Osteoblast (primary cell): ENCODE data around the gene KRTAP10-11. TPM values are rescaled to one million over a fixed set of nuclear protein-coding genes. Genes with fewer than 3 reads are reported as not detected.
"Not testable (repeated sequence)": the region's sequence is repeated elsewhere in the genome, so short reads cannot be mapped to it uniquely, and the experiment has no call there.

Experiments
- DNase-seq: peaks from one replicate; pipeline ENCODE4 v3.0.0; 2011; ENCODE audit warnings: low spot score, mixed read lengths; ENCODE audit not compliant: insufficient read length; ENCODE audit errors: missing footprints
- H2AFZ ChIP-seq: 2 replicates; pipeline ENCODE4 v1.6.0; 2011; ENCODE audit warnings: mild to moderate bottlenecking, low read length
- H3K27ac ChIP-seq: 2 replicates; pipeline ENCODE4 v1.5.1; 2011; ENCODE audit warnings: mild to moderate bottlenecking, low read depth, low read length, moderate library complexity
- H3K27me3 ChIP-seq: 2 replicates; pipeline ENCODE4 v1.6.0; 2012; ENCODE audit warnings: mild to moderate bottlenecking, control low read depth, inconsistent platforms, low read length, moderate library complexity; ENCODE audit not compliant: insufficient read depth
- H3K36me3 ChIP-seq: 2 replicates; pipeline ENCODE4 v1.5.1; 2011; ENCODE audit warnings: mild to moderate bottlenecking, low read length, control low read depth, moderate library complexity; ENCODE audit not compliant: insufficient read depth
- H3K4me1 ChIP-seq: 2 replicates; pipeline ENCODE4 v1.5.1; 2011; ENCODE audit warnings: mild to moderate bottlenecking, low read length, control low read depth, moderate library complexity; ENCODE audit not compliant: insufficient read depth
- H3K4me2 ChIP-seq: 2 replicates; pipeline ENCODE4 v1.6.0; 2011; ENCODE audit warnings: mild to moderate bottlenecking, low read length; ENCODE audit not compliant: insufficient read depth
- H3K4me3 ChIP-seq: fragments of 200-600 bp; sonication (generic); 3 replicates; pipeline ENCODE4 v1.5.1; 2012; ENCODE audit warnings: mild to moderate bottlenecking, low read length, inconsistent platforms; ENCODE audit not compliant: insufficient read depth
- H3K79me2 ChIP-seq: 2 replicates; pipeline ENCODE4 v1.6.0; 2012; ENCODE audit warnings: mild to moderate bottlenecking, low read length, control low read depth, inconsistent platforms; ENCODE audit not compliant: insufficient read depth
- H3K9me3 ChIP-seq: 2 replicates; pipeline ENCODE4 v1.5.1; 2011; ENCODE audit warnings: low read depth, low read length, control low read depth
- H4K20me1 ChIP-seq: 2 replicates; pipeline ENCODE4 v1.6.0; 2012; ENCODE audit warnings: mild to moderate bottlenecking, low read length, control low read depth; ENCODE audit not compliant: insufficient read depth
- CTCF ChIP-seq: IDR thresholded peaks from 2 replicates; pipeline ENCODE4 v1.5.1; 2011; ENCODE audit warnings: mild to moderate bottlenecking, low read depth, low read length, moderate library complexity; ENCODE audit errors: extremely low read depth
- total RNA-seq: library from RNA; depleted of rRNA; stranded (reverse); fragments of >200 nt; gene quantifications from 2 replicates; pipeline ENCODE4 v1.2.3, GENCODE V29; 2012

KRTAP10-11 gene
- total RNA-seq, 1 donor, result not detected

GRCh38 chr21:44623575-44623974, 22.6 kb upstream of the KRTAP10-11 start:
- Histone ChIP-seq H3K36me3 (no peaks in the 10 kb centered on the region), H3K4me1 (no peaks in the 10 kb centered on the region), H3K79me2 (no peaks in the 10 kb centered on the region), H3K4me2 (no peak overlapping the region), H2AFZ (no peak overlapping the region), H3K4me3 (no peak overlapping the region), H3K27ac (no peak overlapping the region), H4K20me1 (no peaks in the 10 kb centered on the region), H3K27me3 (no peaks in the 10 kb centered on the region), H3K9me3 (no peaks in the 10 kb centered on the region)
- TF ChIP-seq CTCF, result no peak
- DNase-seq, result no peak

GRCh38 chr21:44625756-44626155, 20.5 kb upstream of the KRTAP10-11 start:
- Histone ChIP-seq H3K9me3 (no peaks in the 10 kb centered on the region), H3K4me3 (no peak overlapping the region), H2AFZ (no peak overlapping the region), H3K79me2 (no peaks in the 10 kb centered on the region), H3K27me3 (no peaks in the 10 kb centered on the region), H3K4me1 (no peaks in the 10 kb centered on the region), H3K27ac (no peak overlapping the region), H3K4me2 (no peak overlapping the region), H3K36me3 (no peaks in the 10 kb centered on the region), H4K20me1 (no peaks in the 10 kb centered on the region)
- DNase-seq, result no peak
- TF ChIP-seq CTCF, result no peak

GRCh38 chr21:44626262-44626661, 20.0 kb upstream of the KRTAP10-11 start:
- TF ChIP-seq CTCF, result no peak
- H3K4me3 ChIP-seq, result no peak overlapping the region
- H3K27me3 ChIP-seq, result no peaks in the 10 kb centered on the region
- no peaks in the 10 kb centered on the region for H3K36me3 ChIP-seq
- H2AFZ ChIP-seq, result no peak overlapping the region
- no peaks in the 10 kb centered on the region for H4K20me1 ChIP-seq
- H3K9me3 ChIP-seq, result no peaks in the 10 kb centered on the region
- H3K4me1 ChIP-seq, result no peaks in the 10 kb centered on the region
- H3K79me2 ChIP-seq, result no peaks in the 10 kb centered on the region
- no peak for DNase-seq
- no peak overlapping the region for H3K4me2 ChIP-seq
- no peak overlapping the region for H3K27ac ChIP-seq

GRCh38 chr21:44626673-44627143, 19.5 kb upstream of the KRTAP10-11 start, which contains the start of gene KRTAP10-9:
KRTAP10-9 (plus strand) TSS chr21:44627093; CDS start chr21:44627172, 79 bp downstream.
- no peaks in the 10 kb centered on the region for H3K27me3 ChIP-seq
- no peaks in the 10 kb centered on the region for H3K9me3 ChIP-seq
- no peaks in the 10 kb centered on the region for H3K36me3 ChIP-seq
- no peak within 1 kb of the TSS for H3K4me3 ChIP-seq
- H3K4me2 ChIP-seq, result no peak within 1 kb of the TSS
- no peak within 1 kb of the TSS for H3K27ac ChIP-seq
- H3K79me2 ChIP-seq, result no peaks in the 10 kb centered on the region
- no peak for DNase-seq
- TF ChIP-seq CTCF, result no peak
- H4K20me1 ChIP-seq, result no peaks in the 10 kb centered on the region
- no peaks in the 10 kb centered on the region for H3K4me1 ChIP-seq
- no peak within 1 kb of the TSS for H2AFZ ChIP-seq

GRCh38 chr21:44627181-44627822, 18.9 kb upstream of the KRTAP10-11 start:
- not testable (repeated sequence) for H3K4me3 ChIP-seq, DNase-seq, H3K27ac ChIP-seq, H2AFZ ChIP-seq, H4K20me1 ChIP-seq, H3K36me3 ChIP-seq, H3K27me3 ChIP-seq, H3K79me2 ChIP-seq, H3K9me3 ChIP-seq, H3K4me2 ChIP-seq, H3K4me1 ChIP-seq

GRCh38 chr21:44627831-44628233, 18.4 kb upstream of the KRTAP10-11 start:
- not testable (repeated sequence) for H3K36me3 ChIP-seq, H3K4me3 ChIP-seq, H3K79me2 ChIP-seq, H3K9me3 ChIP-seq, H3K4me2 ChIP-seq, H3K27me3 ChIP-seq, DNase-seq, H3K4me1 ChIP-seq, H2AFZ ChIP-seq, H3K27ac ChIP-seq, H4K20me1 ChIP-seq
